SKM-1 treated with dmso at 0.1 percent for 144 hours (cell line): ENCODE data around the gene ALDH1L2.

Source experiments
- DNase-seq: peaks from one replicate; lab custom pipeline; 2025; ENCODE audit not compliant: unreplicated experiment; lab: John Stamatoyannopoulos, UW

ALDH1L2 gene

DNA sequence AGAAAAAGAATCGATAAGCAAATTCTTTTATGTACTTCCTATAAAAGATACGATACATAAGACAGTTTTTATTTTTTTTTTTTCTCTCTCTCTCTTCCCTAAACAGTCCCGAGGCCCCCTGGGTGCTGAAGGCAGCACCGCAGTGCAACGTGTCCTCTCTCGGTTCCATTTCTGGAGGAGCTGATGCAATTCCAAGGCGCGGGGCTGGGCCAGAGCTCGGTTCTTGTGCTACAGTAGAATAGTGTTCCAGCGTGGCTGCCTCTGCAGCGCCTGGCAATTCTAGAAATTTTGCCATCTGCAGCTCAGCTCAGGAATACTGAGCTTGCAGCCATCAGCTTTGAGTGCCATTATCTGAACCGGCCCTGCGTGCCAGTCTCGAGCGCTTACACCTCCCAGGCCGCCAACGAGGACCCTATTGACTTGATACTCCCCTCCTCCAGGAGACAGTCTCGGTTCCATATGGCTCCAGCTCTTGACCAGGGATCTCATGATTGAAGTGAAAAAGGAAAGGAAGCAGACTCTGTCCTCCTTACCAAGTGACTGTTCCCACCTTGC lies 630 bp downstream of the ALDH1L2 start:
- no peak for DNase-seq

DNA sequence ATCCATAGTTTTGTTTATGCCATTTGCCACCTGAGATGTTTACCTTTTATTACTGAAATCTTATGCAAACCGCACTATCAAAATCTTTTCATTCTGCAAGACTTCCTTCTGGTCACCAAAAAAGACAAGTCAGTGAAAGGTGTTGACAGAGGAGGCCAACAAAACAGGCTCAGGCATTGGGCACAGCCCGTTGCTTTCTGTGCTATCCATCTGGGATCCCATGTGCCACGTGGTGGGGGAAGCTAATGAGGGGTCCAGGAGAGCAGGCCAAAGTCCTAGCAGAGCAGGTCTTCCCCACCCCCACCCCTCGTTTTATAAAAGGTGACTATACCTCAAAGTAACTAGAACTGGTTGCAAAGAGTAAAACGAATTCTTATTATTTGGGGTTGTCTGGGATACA lies 1.2 kb downstream of the ALDH1L2 start:
- DNase-seq: no peak

DNA sequence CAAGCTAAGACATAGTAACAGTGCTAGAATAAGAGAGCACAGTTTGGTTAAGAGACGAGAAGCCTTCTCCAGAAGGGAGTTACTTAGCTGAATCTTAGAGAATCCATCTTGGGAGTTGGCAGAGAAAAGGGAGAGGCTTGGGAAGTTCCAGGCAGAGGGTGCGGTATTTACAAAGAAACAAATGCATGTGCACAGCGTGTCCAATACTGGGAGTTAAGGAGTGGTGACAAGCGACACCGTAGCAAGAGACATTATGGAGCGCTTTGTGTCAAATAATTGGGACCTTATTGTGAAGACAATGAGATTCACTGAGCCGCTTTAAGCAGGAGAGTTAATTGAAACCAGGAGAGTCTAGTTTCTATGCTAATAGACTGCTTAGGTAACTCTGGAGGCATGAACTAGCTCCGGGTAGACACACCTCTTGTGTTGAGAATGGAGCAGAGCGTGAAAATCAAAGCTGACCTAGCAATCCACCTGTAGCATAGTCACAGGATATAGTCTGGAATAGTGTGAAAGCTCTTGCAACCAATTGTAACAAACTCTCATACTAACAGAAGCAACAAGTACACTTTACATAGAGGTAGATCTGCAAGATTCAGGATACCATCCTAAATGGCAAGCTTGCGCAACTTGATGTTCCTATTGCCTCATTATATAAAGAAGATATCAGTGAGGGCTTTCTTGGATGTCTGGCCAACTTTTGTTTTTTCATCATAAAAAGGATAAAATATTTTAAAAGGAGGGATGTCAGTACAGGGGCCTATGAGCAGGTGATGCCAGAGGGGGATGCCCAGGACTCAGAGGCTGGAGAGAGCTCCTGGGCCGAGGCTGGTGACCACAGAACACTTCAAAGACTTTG lies 5.3 kb downstream of the ALDH1L2 start:
- no peak for DNase-seq

DNA sequence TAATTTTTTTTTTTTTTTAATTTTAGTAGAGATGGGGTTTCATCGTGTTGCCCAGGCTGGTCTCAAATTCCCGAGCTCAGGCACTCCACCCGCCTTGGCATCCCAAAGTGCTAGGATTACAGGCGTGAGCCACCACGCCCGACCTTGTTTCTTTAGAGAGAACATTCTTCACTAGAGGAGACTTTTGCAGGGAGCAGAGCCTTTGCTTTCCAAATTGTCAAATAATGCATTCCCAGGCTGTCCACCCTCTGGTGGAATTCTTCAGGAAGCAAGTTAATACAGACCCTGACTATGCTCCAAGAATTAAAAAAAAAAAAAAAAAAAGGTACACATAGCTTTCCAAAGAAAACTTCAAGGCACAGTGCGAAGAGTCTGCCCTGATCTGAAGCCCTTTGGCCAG lies 6.8 kb downstream of the ALDH1L2 start:
- DNase-seq: no peak

DNA sequence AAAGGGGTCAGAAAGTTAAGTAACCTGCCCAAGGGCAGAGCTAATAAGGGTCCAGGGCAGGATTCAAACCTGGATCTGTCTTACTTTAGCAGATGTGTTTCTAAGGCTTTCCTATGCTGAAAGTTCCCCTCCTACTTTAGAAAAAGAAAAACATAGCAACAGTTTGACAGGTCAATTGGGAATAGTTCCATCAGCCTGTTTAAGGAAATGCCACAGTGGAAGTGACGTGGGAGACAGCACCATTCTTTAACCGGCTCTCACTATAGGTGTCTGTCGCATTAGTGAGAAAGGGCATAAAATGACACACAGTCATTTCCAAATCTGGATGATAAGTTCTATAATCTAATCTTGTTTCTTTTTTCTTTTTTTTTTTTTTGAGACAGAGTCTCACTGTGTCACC lies 7.3 kb downstream of the ALDH1L2 start:
- no peak for DNase-seq

DNA sequence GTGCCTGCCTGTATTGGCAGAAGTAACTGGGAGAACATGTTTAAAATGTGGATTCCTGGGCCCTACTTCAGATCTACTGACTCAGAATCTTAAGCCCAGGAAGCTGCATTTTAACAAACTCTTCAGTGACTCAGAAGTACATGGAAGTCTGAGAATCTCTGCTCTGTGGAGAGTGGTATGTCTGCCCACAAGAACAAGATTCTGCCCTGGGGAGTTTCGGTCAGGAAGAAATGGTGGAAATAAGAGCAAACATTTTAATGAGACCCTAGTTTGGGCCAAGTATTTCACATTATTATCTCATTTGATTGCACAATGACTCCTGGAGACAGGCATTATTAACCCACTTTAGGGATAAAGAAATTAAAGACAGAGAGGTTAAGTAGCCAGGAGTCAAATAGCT lies 8.2 kb downstream of the ALDH1L2 start:
- DNase-seq: no peak

DNA sequence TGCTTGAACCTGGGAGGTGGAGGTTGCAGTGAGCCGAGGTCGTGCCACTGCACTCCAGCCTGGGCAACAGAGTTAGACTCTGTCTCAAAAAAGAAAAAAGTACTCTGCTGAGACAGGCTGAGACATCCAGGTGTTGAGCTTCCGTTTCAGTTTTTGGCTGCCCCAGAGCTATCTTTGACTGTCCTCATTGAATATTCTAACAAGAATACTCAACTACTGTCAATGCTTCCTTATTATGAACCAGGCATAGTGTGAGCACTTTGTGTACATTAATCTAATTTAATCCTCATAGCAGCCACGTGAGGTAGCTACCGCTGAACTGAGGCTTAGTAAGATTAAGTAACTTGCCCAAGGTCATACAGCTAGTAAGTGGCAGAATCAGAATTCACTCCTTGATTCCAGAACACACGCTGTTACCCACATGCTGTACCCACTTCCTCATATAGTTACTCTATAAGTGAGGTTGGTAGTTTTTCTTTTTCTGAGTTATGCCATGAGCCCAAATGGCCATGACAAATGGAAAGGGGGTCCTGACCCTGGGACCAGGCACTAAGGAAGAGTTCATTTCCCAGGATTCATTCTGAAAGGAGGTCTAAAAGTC lies 11.3 kb downstream of the ALDH1L2 start:
- no peak for DNase-seq

DNA sequence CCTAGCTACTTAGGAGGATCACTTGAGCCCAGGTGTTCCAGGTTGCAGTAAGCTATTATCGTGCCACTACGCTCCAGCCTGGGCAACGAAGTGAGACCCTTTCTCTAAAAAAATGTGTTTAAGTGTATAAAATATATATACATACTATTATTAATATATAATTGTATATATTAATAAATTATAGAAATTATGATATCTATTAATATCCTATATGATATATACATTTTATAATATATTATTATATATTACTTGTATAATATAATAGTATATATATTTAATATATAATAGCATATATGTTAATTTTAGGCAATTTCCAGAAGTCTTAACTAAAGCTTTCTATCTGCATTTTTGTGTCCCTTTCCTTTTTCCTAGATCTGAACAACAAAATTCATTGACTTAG lies 12.3 kb downstream of the ALDH1L2 start:
- DNase-seq: no peak

DNA sequence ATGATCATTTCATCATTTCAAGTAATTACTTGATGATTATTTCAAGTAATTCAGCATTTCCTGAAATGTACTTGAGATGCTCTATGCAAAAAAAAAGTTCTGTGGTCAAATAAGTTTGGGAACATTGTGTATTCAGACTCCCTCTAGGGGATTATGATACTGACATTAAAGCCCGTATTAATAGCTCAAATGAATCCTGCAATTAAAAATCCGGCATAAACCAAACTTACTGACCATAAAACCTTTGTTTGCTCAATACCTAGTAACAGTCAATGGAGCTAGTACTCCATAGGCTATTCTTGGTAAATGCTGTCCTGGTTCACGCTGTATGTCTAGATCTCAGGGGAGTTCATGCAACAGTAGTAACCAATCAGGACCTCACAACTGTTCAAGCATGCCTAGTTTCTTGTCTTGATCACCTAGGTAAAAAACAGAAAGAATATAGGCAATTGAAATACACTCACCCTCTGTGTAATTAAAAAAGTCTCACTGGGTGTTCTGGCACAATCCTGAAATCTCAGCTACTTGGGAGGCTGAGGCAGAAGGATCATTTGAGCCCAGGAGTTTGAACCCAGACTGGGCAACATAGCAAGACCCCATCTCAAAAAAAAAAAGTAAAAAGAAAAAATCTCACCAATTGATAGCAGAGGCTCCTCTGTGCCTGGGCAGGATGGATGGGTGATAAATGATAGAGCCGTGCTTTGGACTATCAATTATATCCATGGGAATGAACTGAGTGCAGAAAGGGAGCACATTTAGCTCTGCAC lies 14.1 kb downstream of the ALDH1L2 start:
- DNase-seq: no peak

DNA sequence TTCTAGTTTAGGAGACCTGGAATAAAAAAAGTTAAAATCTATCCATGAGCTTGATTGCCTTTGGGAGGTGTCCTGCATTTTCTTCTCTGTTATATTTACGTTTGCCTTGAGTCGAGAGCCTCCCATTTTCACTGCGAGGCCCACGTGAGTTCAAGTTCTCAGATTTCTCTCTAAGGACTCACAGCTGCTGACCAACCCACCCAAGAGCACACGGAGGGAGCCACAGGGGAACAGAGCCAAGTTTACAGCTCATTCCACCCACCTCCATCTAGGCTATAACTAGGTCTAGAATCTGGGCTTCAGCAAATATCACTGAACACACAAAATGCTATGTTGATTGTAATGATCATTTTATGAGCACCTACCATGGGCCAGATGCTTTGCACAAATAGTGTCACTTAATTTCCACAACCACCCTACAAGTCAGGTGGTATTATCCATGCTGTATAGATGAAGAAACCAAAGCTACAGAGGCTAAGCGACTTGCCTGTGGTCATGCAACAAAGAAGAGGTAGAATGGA lies 16.7 kb downstream of the ALDH1L2 start:
- no peak for DNase-seq

DNA sequence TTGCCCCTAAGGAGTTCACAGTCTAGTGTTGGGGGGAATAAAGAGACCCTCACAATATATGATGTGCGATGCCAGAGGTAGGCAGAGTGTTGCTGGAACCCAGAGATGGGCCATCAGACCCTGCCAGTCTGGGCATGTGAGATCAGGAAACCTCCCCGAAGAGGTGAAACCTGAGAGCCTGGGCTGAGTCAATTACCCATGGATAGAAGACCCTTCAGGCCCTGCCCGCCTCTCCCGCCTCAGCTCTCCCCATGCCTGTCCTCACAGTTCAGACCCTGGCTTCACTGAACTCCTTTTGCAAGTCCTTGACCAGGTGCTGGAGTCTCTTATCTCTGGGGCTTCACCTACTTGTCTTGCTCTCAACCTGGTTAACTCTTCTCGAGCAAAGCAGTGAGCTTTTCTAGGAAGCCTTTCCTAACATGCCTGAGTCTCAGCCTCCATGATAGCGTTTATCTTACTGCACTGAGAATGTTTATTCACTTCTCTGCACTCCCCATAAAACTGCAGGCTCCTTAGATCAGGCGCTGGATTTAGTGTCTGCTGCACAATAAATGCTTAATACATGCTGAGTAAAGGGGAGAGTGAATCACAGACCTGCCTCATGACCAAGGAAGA lies 19.6 kb downstream of the ALDH1L2 start:
- DNase-seq: no peak

DNA sequence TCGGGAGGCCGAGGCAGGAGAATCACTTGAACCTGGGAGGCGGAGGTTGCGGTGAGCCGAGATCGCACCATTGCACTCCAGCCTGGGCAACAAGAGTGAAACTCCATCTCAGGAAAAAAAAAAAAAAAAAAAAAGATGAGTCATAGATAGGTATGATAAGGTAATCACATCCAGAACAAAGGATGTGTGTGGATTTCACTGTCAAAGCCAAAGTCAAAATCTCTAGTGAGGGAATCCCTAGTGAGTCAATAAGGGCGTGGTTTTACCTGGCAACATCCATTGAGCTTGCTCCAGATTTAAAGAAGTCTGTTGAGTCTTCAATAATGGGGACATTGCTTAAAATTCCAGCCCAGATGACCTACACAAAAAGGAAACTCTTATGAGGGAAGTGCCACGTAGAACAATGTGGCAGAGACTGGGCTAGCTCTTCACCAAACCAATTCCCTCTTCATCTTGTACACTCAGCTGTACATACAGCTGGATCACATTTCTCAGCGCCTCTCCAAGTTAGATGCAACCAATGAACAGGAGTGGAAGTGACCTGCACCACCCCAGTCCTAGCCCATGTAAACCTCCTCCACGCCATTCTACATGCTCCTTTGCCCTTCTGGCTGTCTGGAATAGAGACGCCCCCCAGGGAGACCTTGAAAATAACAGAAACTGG lies 23.4 kb downstream of the ALDH1L2 start:
- no peak for DNase-seq

DNA sequence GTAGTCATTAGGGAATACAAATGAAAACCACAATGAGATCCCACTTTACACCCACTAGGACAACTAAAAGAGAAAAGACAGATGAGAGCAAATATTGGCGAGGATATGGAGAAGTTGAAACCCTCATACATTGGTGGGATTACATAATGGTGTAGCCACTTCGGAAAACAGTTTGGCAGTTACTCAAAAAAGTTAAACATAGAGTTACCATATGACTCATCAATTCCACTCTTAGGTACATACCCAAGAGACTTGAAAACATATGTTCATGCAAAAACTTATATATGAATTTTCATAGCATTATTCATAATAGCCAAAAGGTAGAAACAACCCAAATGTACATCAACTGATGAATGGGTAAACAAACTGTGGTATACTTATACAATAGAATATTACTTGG lies 27.1 kb downstream of the ALDH1L2 start:
- DNase-seq: no peak

DNA sequence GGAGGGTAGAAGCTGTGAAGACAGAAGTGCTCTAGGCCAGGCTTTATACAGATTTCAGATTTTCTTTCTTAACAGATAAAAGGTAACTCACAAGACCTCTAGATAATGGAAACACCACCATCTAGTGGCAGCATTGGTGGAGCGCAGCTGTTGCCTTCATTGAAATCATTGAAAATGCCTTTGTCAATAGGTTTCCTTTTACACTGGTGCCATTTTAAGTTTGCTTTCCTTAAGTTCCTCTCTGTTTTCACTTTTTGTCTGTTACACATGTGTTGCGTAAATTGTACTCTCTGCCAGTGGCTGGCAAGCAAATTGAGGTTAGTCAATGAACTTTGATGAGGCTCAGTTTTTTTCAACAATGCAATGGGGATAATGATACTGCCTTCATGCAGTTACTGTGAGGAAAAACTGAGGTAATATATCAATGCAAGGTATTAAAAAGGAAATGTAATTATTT lies 31.1 kb downstream of the ALDH1L2 start:
- DNase-seq: peak; percentile 64

DNA sequence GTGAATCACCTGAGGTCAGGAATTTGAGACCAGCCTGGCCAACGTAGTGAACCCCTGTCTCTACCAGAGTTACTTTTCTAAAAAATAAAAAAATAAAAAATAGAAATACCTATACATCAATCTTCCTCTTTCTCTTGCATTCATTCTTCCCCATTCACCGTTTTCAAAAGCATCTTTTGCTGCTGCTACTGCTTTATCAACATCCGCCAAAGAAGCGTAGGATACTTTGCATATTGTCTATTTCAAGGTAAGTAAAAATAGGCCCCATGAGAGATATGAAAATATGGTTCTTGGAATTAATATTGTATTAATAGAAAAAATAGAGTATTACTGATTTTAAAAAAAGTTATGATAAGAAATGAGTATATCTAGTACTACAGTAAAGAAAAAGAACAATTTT lies 32.3 kb downstream of the ALDH1L2 start:
- no peak for DNase-seq

DNA sequence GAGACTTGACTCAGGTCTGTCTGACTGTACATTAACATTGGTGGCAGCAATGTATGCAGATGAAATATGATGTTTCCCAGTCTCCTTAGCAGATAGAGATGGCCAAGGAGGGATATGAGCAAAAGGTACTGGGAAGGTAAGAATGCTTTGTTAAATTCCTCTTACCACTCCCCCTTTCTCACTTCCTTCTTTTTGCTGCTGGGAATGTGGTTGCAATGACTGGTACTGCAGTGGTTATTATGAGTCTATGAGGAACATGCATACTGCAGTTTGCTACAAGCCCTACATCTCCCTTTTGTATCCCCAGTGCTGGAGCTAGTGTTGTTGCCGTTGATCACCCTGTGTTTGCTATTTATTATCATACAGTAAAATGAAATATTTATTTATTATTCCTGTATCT lies 35.9 kb downstream of the ALDH1L2 start:
- DNase-seq: no peak

DNA sequence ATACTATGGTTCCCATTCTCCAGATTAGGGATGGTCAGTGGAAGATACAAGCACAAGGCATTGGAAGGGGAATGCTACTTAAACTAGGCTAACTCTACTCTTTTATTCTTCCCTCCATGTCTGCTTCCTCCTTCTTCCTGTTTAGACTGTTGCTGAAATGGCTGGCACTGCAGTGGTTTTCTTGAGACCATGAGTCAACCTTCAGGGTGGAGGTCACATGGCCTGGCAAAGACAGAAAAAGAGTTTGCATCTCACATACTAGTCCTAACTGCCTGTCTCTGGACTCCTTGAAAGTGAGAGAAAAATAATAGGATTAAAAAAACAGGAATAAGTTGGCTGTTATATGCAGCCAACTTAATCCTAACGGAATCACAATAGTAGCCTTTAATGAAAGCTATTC lies 37.0 kb downstream of the ALDH1L2 start:
- no peak for DNase-seq

DNA sequence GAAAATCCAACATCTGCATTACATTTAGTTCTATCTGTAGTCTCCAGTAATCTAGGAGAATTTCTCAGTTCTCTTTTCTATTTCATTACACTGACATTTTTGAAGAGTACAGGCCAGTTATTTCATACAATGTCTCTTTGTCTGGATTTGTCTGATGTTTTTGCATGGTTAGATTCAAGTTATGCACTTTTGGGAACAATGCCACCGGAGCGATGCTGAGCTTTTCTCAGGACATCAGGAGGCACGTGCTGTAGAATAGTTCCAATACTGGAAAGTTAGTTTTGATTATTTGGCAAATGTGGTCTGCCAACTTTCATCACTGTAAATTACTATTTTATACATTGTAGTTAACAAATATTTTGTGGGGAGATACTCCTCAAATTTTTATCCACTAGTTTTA lies 43.1 kb downstream of the ALDH1L2 start:
- DNase-seq: no peak

DNA sequence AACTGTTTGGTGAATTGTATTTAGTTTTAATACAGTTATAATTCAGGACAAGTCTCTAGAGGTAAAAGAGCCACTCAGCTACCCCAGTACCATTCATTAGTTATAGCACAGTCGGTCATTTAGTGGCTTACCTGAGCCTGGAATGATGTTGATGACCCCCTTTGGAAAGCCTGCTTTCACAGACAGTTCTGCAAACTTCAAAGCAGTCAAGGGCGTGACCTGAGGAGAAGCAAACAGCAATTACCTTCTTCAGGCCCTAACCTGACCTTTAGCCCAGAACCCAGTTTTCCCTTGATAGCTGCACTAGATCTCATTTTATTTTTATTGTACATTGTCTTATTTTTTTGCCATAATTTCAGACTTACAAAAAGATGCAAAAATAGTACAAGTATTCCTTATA lies 43.8 kb downstream of the ALDH1L2 start:
- no peak for DNase-seq

DNA sequence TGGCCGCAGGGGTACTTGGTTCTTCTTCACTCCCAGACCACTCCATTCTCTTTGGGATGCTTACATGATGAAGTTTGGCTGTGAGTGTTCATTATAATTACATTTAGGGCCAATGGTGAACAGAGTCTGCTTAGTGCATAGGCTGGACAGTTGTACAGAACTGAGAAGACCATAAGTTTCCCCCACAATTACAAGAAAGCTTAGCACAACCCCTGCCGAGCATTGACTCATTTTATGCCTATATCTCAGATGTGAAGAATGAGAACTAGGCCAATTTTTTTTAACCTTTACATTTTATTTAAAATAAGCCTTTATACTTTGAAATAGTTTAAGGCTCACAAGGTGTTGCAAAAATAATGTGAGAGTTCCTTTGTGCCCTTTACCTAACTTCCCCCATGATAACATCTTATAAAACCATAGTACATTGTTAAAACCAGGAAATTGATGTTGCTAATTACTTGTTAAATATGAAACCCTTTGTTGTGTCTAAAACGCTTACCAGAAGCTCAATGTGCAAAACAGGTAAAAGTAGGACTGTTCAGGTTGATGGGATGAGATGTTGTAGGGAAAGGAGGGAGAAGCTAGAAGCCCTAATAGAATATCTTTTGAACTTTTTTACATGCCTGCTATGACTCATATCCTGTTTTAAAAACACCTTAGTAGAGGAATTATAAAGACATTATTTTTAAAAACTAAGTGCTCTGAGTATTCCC lies 47.2 kb downstream of the ALDH1L2 start:
- no peak for DNase-seq
